ENCODE results near the gene SULT1E1. TPM values are rescaled to one million over a fixed set of nuclear protein-coding genes. Genes with fewer than 3 reads are reported as not detected.

Gene SULT1E1, protein sequence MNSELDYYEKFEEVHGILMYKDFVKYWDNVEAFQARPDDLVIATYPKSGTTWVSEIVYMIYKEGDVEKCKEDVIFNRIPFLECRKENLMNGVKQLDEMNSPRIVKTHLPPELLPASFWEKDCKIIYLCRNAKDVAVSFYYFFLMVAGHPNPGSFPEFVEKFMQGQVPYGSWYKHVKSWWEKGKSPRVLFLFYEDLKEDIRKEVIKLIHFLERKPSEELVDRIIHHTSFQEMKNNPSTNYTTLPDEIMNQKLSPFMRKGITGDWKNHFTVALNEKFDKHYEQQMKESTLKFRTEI
- total RNA-seq: under 1 TPM in 1 of 2 donors, not detected in 1; 0.41 TPM

- Histone ChIP-seq H3K27me3 (replicated peaks; ENCODE audit: insufficient read depth) (no peaks in the 10 kb centered on the region), H3K4me1 (replicated peaks) (no peaks in the 10 kb centered on the region), H3K9me3 (no peaks in the 10 kb centered on the region), H3K4me3 (no peak within 1 kb of the TSS), H3K27ac (no peak within 1 kb of the TSS), H3K36me3 (no peaks in the 10 kb centered on the region)
- WGBS: 29% methylated on average over 1 of the region's 1 CpG
- TF ChIP-seq POLR2A (IDR thresholded peaks at IDR 0.05) (no peak), POLR2AphosphoS5 (IDR thresholded peaks at IDR 0.05) (no peak)
- TF ChIP-seq, protein P1, sequence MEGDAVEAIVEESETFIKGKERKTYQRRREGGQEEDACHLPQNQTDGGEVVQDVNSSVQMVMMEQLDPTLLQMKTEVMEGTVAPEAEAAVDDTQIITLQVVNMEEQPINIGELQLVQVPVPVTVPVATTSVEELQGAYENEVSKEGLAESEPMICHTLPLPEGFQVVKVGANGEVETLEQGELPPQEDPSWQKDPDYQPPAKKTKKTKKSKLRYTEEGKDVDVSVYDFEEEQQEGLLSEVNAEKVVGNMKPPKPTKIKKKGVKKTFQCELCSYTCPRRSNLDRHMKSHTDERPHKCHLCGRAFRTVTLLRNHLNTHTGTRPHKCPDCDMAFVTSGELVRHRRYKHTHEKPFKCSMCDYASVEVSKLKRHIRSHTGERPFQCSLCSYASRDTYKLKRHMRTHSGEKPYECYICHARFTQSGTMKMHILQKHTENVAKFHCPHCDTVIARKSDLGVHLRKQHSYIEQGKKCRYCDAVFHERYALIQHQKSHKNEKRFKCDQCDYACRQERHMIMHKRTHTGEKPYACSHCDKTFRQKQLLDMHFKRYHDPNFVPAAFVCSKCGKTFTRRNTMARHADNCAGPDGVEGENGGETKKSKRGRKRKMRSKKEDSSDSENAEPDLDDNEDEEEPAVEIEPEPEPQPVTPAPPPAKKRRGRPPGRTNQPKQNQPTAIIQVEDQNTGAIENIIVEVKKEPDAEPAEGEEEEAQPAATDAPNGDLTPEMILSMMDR (IDR thresholded peaks at IDR 0.05): no peak
- no peak for DNase-seq (ENCODE audit: low spot score)
- intact Hi-C loops (cut with DNase I): no loop called here
These were observed at the start of gene SULT1E1 for GRCh38 chr4:69860052-69860451. Gene SULT1E1, minus strand, starts transcription at chr4:69860145. Its CDS starts 2,501 bp downstream, at chr4:69857644.

DNA sequence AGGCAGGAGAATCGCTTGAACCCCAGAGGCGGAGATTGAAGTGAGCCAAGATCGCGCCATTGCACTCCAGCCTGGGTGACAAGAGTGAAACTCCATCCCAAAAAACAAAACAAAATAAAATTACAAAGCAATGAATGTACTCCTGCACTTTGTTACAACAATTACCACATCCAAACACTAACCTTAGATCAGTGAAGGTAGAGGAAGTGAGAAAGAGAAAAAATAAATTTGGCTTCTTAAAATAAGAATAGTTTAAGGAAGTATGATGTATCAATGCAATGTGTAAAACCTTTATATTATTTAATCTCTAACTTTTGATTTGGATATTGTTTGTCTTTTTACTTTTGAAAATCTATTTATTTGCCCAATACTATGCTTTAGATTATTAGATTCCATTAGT, 49.2 kb upstream of the SULT1E1 start:
- no peaks in the 10 kb centered on the region for H3K9me3 ChIP-seq
- intact Hi-C loops (cut with DNase I): no loop called here
- H3K27ac ChIP-seq: no peak overlapping the region
- no peak for DNase-seq (ENCODE audit: low spot score)
- no peaks in the 10 kb centered on the region for H3K36me3 ChIP-seq
- H3K4me3 ChIP-seq: no peak overlapping the region
- H3K4me1 ChIP-seq (replicated peaks): no peaks in the 10 kb centered on the region
- TF ChIP-seq POLR2A (IDR thresholded peaks at IDR 0.05) (no peak), POLR2AphosphoS5 (IDR thresholded peaks at IDR 0.05) (no peak)
- TF ChIP-seq, protein P1 (IDR thresholded peaks at IDR 0.05): no peak
- whole genome bisulfite sequencing: 97% methylated on average over 4 of the region's 4 CpGs
- H3K27me3 ChIP-seq (replicated peaks; ENCODE audit: insufficient read depth): no peaks in the 10 kb centered on the region

DNA sequence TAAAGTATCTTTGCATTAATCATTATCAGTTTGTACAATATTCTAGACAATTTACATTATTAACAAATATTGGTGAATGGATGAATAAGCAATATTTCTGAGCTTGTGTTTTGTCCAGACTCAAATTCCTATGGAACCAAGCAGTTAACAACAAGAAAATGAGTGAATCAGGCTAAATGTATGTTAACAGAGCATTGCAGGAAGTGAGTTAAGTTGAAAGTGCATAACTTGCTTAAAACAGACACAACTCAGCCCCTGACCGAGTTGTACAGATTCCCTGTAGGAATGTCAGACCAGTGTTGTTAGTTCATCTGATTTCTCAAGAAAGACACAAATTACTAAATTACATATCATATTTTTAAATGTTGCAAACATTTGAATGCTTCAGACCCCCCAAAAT, 47.2 kb upstream of the SULT1E1 start:
- Histone ChIP-seq H3K4me1 (replicated peaks) (no peaks in the 10 kb centered on the region), H3K9me3 (no peaks in the 10 kb centered on the region), H3K27me3 (replicated peaks; ENCODE audit: insufficient read depth) (no peaks in the 10 kb centered on the region), H3K27ac (no peak overlapping the region), H3K4me3 (no peak overlapping the region), H3K36me3 (no peaks in the 10 kb centered on the region)
- intact Hi-C loops (cut with DNase I): no loop called here
- TF ChIP-seq POLR2AphosphoS5 (IDR thresholded peaks at IDR 0.05): no peak
- TF ChIP-seq POLR2A (IDR thresholded peaks at IDR 0.05): no peak
- TF ChIP-seq, protein P1 (IDR thresholded peaks at IDR 0.05): no peak
- no peak for DNase-seq (ENCODE audit: low spot score)
- 61% methylated on average over 1 of the region's 1 CpG for WGBS

DNA sequence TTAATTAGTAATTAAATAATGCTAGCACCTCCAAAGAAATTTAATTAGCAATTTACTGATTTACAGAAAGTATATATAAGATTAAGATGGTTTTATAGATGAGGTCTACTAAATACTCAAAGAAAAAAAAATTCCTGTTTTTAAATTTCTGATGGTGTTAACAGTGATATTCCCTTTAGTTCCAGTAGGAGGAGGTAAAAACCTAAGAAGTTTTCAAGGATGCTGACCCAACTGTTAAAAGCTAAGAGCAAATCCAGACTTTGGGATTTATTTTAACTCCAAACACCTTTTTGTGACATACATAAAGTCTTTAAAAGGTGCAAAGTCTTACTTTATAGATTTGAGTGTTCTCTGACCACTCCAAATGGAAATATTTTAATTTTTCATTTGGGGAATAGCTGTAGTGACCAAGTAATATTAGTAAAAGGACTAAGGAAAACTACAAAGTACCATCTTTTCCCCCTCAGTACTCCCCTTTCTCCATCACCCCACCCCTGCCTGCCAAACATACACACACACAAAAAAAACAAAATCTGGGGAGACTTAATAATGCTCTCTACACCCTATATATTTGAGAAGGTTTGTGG, 36.7 kb upstream of the SULT1E1 start:
- intact Hi-C loops (cut with DNase I): no loop called here
- no peak overlapping the region for H3K27ac ChIP-seq
- no peaks in the 10 kb centered on the region for H3K4me1 ChIP-seq (replicated peaks)
- no peak overlapping the region for H3K4me3 ChIP-seq
- no peaks in the 10 kb centered on the region for H3K9me3 ChIP-seq
- DNase-seq (ENCODE audit: low spot score): no peak
- no peaks in the 10 kb centered on the region for H3K27me3 ChIP-seq (replicated peaks; ENCODE audit: insufficient read depth)
- TF ChIP-seq POLR2AphosphoS5 (IDR thresholded peaks at IDR 0.05) (no peak), POLR2A (IDR thresholded peaks at IDR 0.05) (no peak)
- TF ChIP-seq, protein P1 (IDR thresholded peaks at IDR 0.05): peak in 3 of 4 experiments; percentile 29 to 59 (median 54)
- no peaks in the 10 kb centered on the region for H3K36me3 ChIP-seq

DNA sequence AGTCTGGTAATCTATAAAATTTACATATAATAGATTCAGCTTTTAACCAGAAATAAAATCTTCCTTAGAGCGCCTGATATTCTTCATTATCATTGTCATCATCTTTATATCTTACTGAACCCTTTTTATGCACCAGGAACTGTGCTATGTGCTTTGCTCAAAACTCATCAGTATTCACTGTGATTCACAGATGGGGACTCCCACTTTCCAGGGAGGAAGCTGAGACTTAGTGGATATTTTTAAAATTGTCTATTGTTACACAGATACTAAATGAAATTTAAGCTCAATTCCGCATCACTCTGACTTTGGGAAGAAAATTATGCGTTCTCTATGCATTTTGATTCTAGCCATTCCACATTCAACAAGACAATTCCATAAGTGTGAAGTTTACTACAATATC, 34.8 kb upstream of the SULT1E1 start:
- H3K4me3 ChIP-seq: no peak overlapping the region
- H3K9me3 ChIP-seq: no peaks in the 10 kb centered on the region
- intact Hi-C loops (cut with DNase I): no loop called here
- no peaks in the 10 kb centered on the region for H3K36me3 ChIP-seq
- no peak overlapping the region for H3K27ac ChIP-seq
- 93% methylated on average over 3 of the region's 3 CpGs for WGBS
- H3K27me3 ChIP-seq (replicated peaks; ENCODE audit: insufficient read depth): no peaks in the 10 kb centered on the region
- TF ChIP-seq POLR2A (IDR thresholded peaks at IDR 0.05) (no peak), POLR2AphosphoS5 (IDR thresholded peaks at IDR 0.05) (no peak)
- TF ChIP-seq, protein P1 (IDR thresholded peaks at IDR 0.05): no peak
- no peak for DNase-seq (ENCODE audit: low spot score)
- no peaks in the 10 kb centered on the region for H3K4me1 ChIP-seq (replicated peaks)
